Measurements from ENCODE around the gene SRCAP.
"Not testable (repeated sequence)": the region's sequence is repeated elsewhere in the genome, so short reads cannot be mapped to it uniquely, and the experiment has no call there.

SRCAP gene

GRCh38 chr16:30664616-30665109 lies 34.3 kb upstream of the SRCAP start:
- no peak for DNase-seq

- DNase-seq = no peak
Measured at GRCh38 chr16:30665155-30665829, 33.7 kb upstream of the SRCAP start.

- DNase-seq = no peak
Measured at GRCh38 chr16:30665830-30666190, 33.2 kb upstream of the SRCAP start.

GRCh38 chr16:30666681-30667080 lies 32.3 kb upstream of the SRCAP start:
- no peak for DNase-seq

GRCh38 chr16:30667361-30667905 lies 31.5 kb upstream of the SRCAP start:
- no peak for DNase-seq

GRCh38 chr16:30668393-30668792 lies 30.6 kb upstream of the SRCAP start:
- no peak for DNase-seq

- DNase-seq = no peak
Measured at GRCh38 chr16:30669026-30669902, 29.7 kb upstream of the SRCAP start.

GRCh38 chr16:30669903-30670824 lies 28.8 kb upstream of the SRCAP start:
- no peak for DNase-seq

GRCh38 chr16:30675143-30675542 lies 23.8 kb upstream of the SRCAP start:
- DNase-seq = no peak

- DNase-seq = no peak
Measured at GRCh38 chr16:30677931-30678585, 20.9 kb upstream of the SRCAP start.

GRCh38 chr16:30678586-30678970 lies 20.4 kb upstream of the SRCAP start:
- no peak for DNase-seq

GRCh38 chr16:30680326-30680725 lies 18.6 kb upstream of the SRCAP start:
- no peak for DNase-seq

- DNase-seq = no peak
Measured at GRCh38 chr16:30688701-30689100, 10.3 kb upstream of the SRCAP start.

- DNase-seq = no peak
Measured at GRCh38 chr16:30691907-30692306, 7.1 kb upstream of the SRCAP start.

- DNase-seq = no peak
Measured at GRCh38 chr16:30692396-30693064, 6.4 kb upstream of the SRCAP start.

- DNase-seq = no peak
Measured at GRCh38 chr16:30694926-30695693, 3.9 kb upstream of the SRCAP start.

- DNase-seq = not testable (repeated sequence)
Measured at GRCh38 chr16:30696646-30697045, 2.3 kb upstream of the SRCAP start.

GRCh38 chr16:30697264-30698138 lies 1.5 kb upstream of the SRCAP start:
- peak; percentile 85 to 88 for DNase-seq

- DNase-seq = no peak
Measured at GRCh38 chr16:30698139-30698815, 694 bp upstream of the SRCAP start.
